Measurements from ENCODE around the gene CSKMT.
"Not testable (repeated sequence)": the region's sequence is repeated elsewhere in the genome, so short reads cannot be mapped to it uniquely, and the experiment has no call there.

The CSKMT gene

GRCh38 chr11:62665075-62665598 lies at the start of gene CSKMT, which contains the start of gene C11orf98:
TSS of gene CSKMT (plus strand) at chr11:62665312. CDS start at chr11:62665880, 568 bp downstream.
TSS of gene C11orf98 (minus strand) at chr11:62665210. CDS start at chr11:62665169, 41 bp downstream.
- DNase-seq (ENCODE audit: low spot score): peak; percentile 97

- DNase-seq (ENCODE audit: low spot score): no peak
Observed at GRCh38 chr11:62615521-62615920, 49.6 kb upstream of the CSKMT start.

GRCh38 chr11:62616957-62617356 lies 48.2 kb upstream of the CSKMT start:
- DNase-seq (ENCODE audit: low spot score): not testable (repeated sequence)

GRCh38 chr11:62621027-62621566 lies 44.0 kb upstream of the CSKMT start:
- no peak for DNase-seq (ENCODE audit: low spot score)

GRCh38 chr11:62621567-62622470 lies 43.3 kb upstream of the CSKMT start, which contains the start of gene B3GAT3:
TSS of gene B3GAT3 (minus strand) at chr11:62621986. CDS start at chr11:62621947, 39 bp downstream.
- DNase-seq (ENCODE audit: low spot score): peak; percentile 96

- no peak for DNase-seq (ENCODE audit: low spot score)
Observed at GRCh38 chr11:62622476-62623089, 42.5 kb upstream of the CSKMT start.

GRCh38 chr11:62627713-62628112 lies 37.4 kb upstream of the CSKMT start:
- DNase-seq (ENCODE audit: low spot score): no peak

- DNase-seq (ENCODE audit: low spot score): no peak
Observed at GRCh38 chr11:62632492-62632891, 32.6 kb upstream of the CSKMT start.

- DNase-seq (ENCODE audit: low spot score): no peak
Observed at GRCh38 chr11:62644220-62644619, 20.9 kb upstream of the CSKMT start.

- no peak for DNase-seq (ENCODE audit: low spot score)
Observed at GRCh38 chr11:62645671-62645945, 19.5 kb upstream of the CSKMT start.

GRCh38 chr11:62645946-62646824 lies 18.9 kb upstream of the CSKMT start, which contains the start of gene GANAB:
TSS of gene GANAB (minus strand) at chr11:62646613. CDS start at chr11:62646599, 14 bp downstream.
- peak; percentile 100 for DNase-seq (ENCODE audit: low spot score)

- no peak for DNase-seq (ENCODE audit: low spot score)
Observed at GRCh38 chr11:62646825-62647608, 18.1 kb upstream of the CSKMT start.

GRCh38 chr11:62647609-62648005 lies 17.5 kb upstream of the CSKMT start:
- no peak for DNase-seq (ENCODE audit: low spot score)

GRCh38 chr11:62648185-62648966 lies 16.7 kb upstream of the CSKMT start:
- no peak for DNase-seq (ENCODE audit: low spot score)

- DNase-seq (ENCODE audit: low spot score): no peak
Observed at GRCh38 chr11:62648967-62649364, 16.1 kb upstream of the CSKMT start.

- no peak for DNase-seq (ENCODE audit: low spot score)
Observed at GRCh38 chr11:62649486-62649885, 15.6 kb upstream of the CSKMT start.

- DNase-seq (ENCODE audit: low spot score): not testable (repeated sequence)
Observed at GRCh38 chr11:62650283-62650682, 14.8 kb upstream of the CSKMT start.

- DNase-seq (ENCODE audit: low spot score): no peak
Observed at GRCh38 chr11:62652161-62653006, 12.7 kb upstream of the CSKMT start.

GRCh38 chr11:62654297-62654696 lies 10.8 kb upstream of the CSKMT start:
- no peak for DNase-seq (ENCODE audit: low spot score)

All from germinal center (tissue), 1 donor.